Measurements from ENCODE around the gene CNOT3. TPM values are rescaled to one million over a fixed set of nuclear protein-coding genes. Genes with fewer than 3 reads are reported as not detected.

Gene CNOT3
- total and polyA plus RNA-seq, 9 of the 15 experiments (the other 6 are each of a cell fraction or from before 2014, with no cell fraction given) = 0.27 to 60.4 (median 9.9) TPM

GRCh38 chr19:54159352-54160181 lies 22.0 kb downstream of the CNOT3 start, which contains the start of gene LENG1 (continued):
- TF ChIP-seq IRF9 (tag; IDR thresholded peaks at IDR 0.05) = no peak
- TF ChIP-seq PHF8 (IDR thresholded peaks at IDR 0.05; ENCODE audit: borderline replicate concordance, low read length) = peak; percentile 95
- TF ChIP-seq RBM39 (optimal IDR thresholded peaks at IDR 0.05; ENCODE audit: low read depth, low read length) = no peak
- TF ChIP-seq FUS (optimal IDR thresholded peaks at IDR 0.05; ENCODE audit: low read depth, low read length) = no peak
- no peak for TF ChIP-seq ZNF384 (IDR thresholded peaks at IDR 0.05; ENCODE audit: low read depth, low read length)
- TF ChIP-seq HOMEZ (CRISPR knock-in tag; IDR thresholded peaks at IDR 0.05) = no peak
- TF ChIP-seq TEAD2 (tag; IDR thresholded peaks at IDR 0.05) = no peak
- no peak for TF ChIP-seq ZNF445 (CRISPR knock-in tag; IDR thresholded peaks at IDR 0.05; ENCODE audit: low read depth)
- TF ChIP-seq CAMTA2 (CRISPR knock-in tag; conservative IDR thresholded peaks at IDR 0.05) = no peak
- TF ChIP-seq ATF1 (CRISPR knock-in tag; IDR thresholded peaks at IDR 0.05) = 0 out of 2 replicates have a peak, but pooled peaks have one; percentile 38
- peak; percentile 96 for TF ChIP-seq ATF1 (tag; IDR thresholded peaks at IDR 0.05)
- peak in 1 of 2 experiments; percentile 89; a peak in 2 of 4 replicates for TF ChIP-seq KDM4B (IDR thresholded peaks at IDR 0.05; ENCODE audit: borderline replicate concordance in 2 of 2, low read depth in 1 of 2)
- TF ChIP-seq SMARCE1 (IDR thresholded peaks at IDR 0.05) = no peak
- peak; percentile 79 for TF ChIP-seq ETV1 (tag; conservative IDR thresholded peaks at IDR 0.05; ENCODE audit: low read depth)
- TF ChIP-seq PKNOX1 (IDR thresholded peaks at IDR 0.05) = peak; percentile 99
- TF ChIP-seq ERF (CRISPR knock-in tag; IDR thresholded peaks at IDR 0.05) = peak; percentile 81; the same call in 1 of the 2 replicates
- no peak for TF ChIP-seq BCL6 (CRISPR knock-in tag; IDR thresholded peaks at IDR 0.05)
- peak; percentile 72 for TF ChIP-seq CEBPG (CRISPR knock-in tag; IDR thresholded peaks at IDR 0.05)
- peak in 1 of 2 experiments; percentile 27; a peak in 1 of 4 replicates for TF ChIP-seq CEBPG (tag; conservative IDR thresholded peaks at IDR 0.05 in 1 of 2, IDR thresholded peaks at IDR 0.05 in 1 of 2)
- no peak for TF ChIP-seq KLF16 (IDR thresholded peaks at IDR 0.05)
- TF ChIP-seq PBX2 (CRISPR knock-in tag; IDR thresholded peaks at IDR 0.05; ENCODE audit: low read depth) = no peak
- peak; percentile 98 for TF ChIP-seq PBX2 (tag; conservative IDR thresholded peaks at IDR 0.05; ENCODE audit: low read depth)
- TF ChIP-seq ZNF436 (CRISPR knock-in tag; IDR thresholded peaks at IDR 0.05) = no peak
- TF ChIP-seq L3MBTL2 (IDR thresholded peaks at IDR 0.05) = peak; percentile 95

All from K562 (cell line).